PC-3 (cell line): ENCODE data around the gene QPCT. TPM values are rescaled to one million over a fixed set of nuclear protein-coding genes. Genes with fewer than 3 reads are reported as not detected.
A peak's percentile ranks its signal among the peaks of the same experiment; 100 is the strongest.

ENCODE experiments used
- ATAC-seq: fragments of 200-7000 bp; cut with Tn5 transposase; 2 replicates; pipeline ENCODE4 v1.9.1; 2020; ENCODE audit warnings: mild to moderate bottlenecking, moderate library complexity
- BruUV-seq: library from RNA; stranded (reverse); fragments of 400-500 nt; replicated peaks from 2 replicates; lab custom pipeline; 2021; lab: Mats Ljungman, UMichigan
- CTCF ChIA-PET: fragments of 300-600 bp; sonication (Branson Sonifier 250); formaldehyde crosslinking; loops from one replicate; lab custom pipeline; 2022; ENCODE audit warnings: antibody characterized with exemption; lab: Charles Lee
- POLR2A ChIA-PET: fragments of 300-600 bp; sonication (Branson Sonifier 250); formaldehyde crosslinking; loops from one replicate; lab custom pipeline; 2022; ENCODE audit warnings: antibody characterized with exemption; ENCODE audit not compliant: unreplicated experiment; lab: Charles Lee
- DNase-seq: peaks from one replicate; pipeline ENCODE4 v3.0.0-alpha.2; 2015
- H2AFZ ChIP-seq: fragments of 300-600 bp; sonication (generic); 2 replicates; pipeline ENCODE4 v1.6.0; 2016; ENCODE audit warnings: antibody characterized with exemption, low read length
- H3F3A ChIP-seq: fragments of 300-600 bp; sonication (generic); one replicate; pipeline ENCODE4 v1.6.0; 2017; ENCODE audit warnings: antibody characterized with exemption, low read length, control low read depth, mild to moderate bottlenecking; ENCODE audit not compliant: unreplicated experiment
- H3K27ac ChIP-seq: fragments of 300-600 bp; sonication (generic); 2 replicates; pipeline ENCODE4 v1.5.1; 2016; ENCODE audit warnings: mild to moderate bottlenecking, low read length
- H3K27me3 ChIP-seq: fragments of 300-600 bp; sonication (generic); 2 replicates; pipeline ENCODE4 v1.6.1; 2016; ENCODE audit warnings: low read length, mixed read lengths
- H3K36me3 ChIP-seq: fragments of 300-600 bp; sonication (generic); 2 replicates; pipeline ENCODE4 v1.6.1; 2016; ENCODE audit warnings: low read depth, mixed run types, low read length, mixed read lengths
- H3K4me1 ChIP-seq: fragments of 300-600 bp; sonication (generic); 2 replicates; pipeline ENCODE4 v1.5.1; 2016; ENCODE audit warnings: low read length; ENCODE audit not compliant: insufficient read depth
- H3K4me2 ChIP-seq: fragments of 300-600 bp; sonication (generic); 2 replicates; pipeline ENCODE4 v1.6.0; 2016; ENCODE audit warnings: low read length
- H3K4me3 ChIP-seq: fragments of 300-600 bp; sonication (generic); 2 replicates; pipeline ENCODE4 v1.5.1; 2016; ENCODE audit warnings: mild to moderate bottlenecking, low read length, mixed read lengths
- H3K79me2 ChIP-seq: fragments of 300-600 bp; sonication (generic); 2 replicates; pipeline ENCODE4 v1.6.1; 2017; ENCODE audit warnings: low read length, mixed read lengths
- H3K9ac ChIP-seq: fragments of 300-600 bp; sonication (generic); 2 replicates; pipeline ENCODE4 v1.6.0; 2016; ENCODE audit warnings: mild to moderate bottlenecking, low read length
- H3K9me2 ChIP-seq: fragments of 300-600 bp; sonication (generic); replicated peaks from 2 replicates; pipeline ENCODE4 v1.6.1; 2016; ENCODE audit warnings: mixed run types, low read length, mixed read lengths
- H3K9me3 ChIP-seq: fragments of 300-600 bp; sonication (generic); 2 replicates; pipeline ENCODE4 v1.6.1; 2016; ENCODE audit warnings: low read length, mixed read lengths
- H4K20me1 ChIP-seq: fragments of 300-600 bp; sonication (generic); 2 replicates; pipeline ENCODE4 v1.6.1; 2016; ENCODE audit warnings: low read length, mixed read lengths
- CTCF ChIP-seq: fragments of 300-600 bp; sonication (generic); conservative IDR thresholded peaks from 2 replicates; pipeline ENCODE4 v1.5.1; 2017; ENCODE audit warnings: antibody characterized with exemption, low read depth, mild to moderate bottlenecking, low read length
- EZH2 ChIP-seq: fragments of 300-600 bp; sonication (generic); IDR thresholded peaks from one replicate; pipeline ENCODE4 v1.6.1; 2017; ENCODE audit warnings: antibody characterized with exemption, mild to moderate bottlenecking, low read length; ENCODE audit not compliant: unreplicated experiment
- EZH2phosphoT487 ChIP-seq: fragments of 300-600 bp; sonication (generic); IDR thresholded peaks from 2 replicates; pipeline ENCODE4 v1.6.1; 2018; ENCODE audit warnings: mild to moderate bottlenecking, antibody characterized with exemption, low read length, borderline replicate concordance
- intact Hi-C: fragments of 100-400 bp; cut with micrococcal nuclease; formaldehyde crosslinking; loops from 2 replicates; pipeline ENCODE4 v1.9.0; 2023
- total RNA-seq: library from RNA; depleted of rRNA; stranded (reverse); fragments of >200 nt; gene quantifications from 2 replicates; pipeline ENCODE4 v1.2.3, GENCODE V29; 2014

QPCT gene
- total RNA-seq, 1 experiment from 2014 or later, result not detected

GRCh38 chr2:37323176-37323780 is 21.2 kb upstream of the QPCT start:
- ATAC-seq (no peak), DNase-seq (no peak)
- Histone ChIP-seq H3K4me3 (peak overlapping the region; percentile 93), H3K9me3 (no peaks in the 10 kb centered on the region), H3K36me3 (no peaks in the 10 kb centered on the region; the same call in 1 of the 2 replicates), H3K9ac (peak overlapping the region; percentile 82), H3K4me1 (peaks cover 26% of the 10 kb centered on the region), H2AFZ (peak overlapping the region; percentile 86), H3K79me2 (peaks cover 58% of the 10 kb centered on the region), H4K20me1 (peaks cover 7% of the 10 kb centered on the region; the same call in 1 of the 2 replicates), H3F3A (no peaks in the 10 kb centered on the region), H3K27me3 (no peaks in the 10 kb centered on the region), H3K9me2 (no peaks in the 10 kb centered on the region), H3K4me2 (peak overlapping the region; percentile 86), H3K27ac (no peak overlapping the region)
- BruUV-seq, result no TSS peak
- CTCF ChIA-PET, result interaction anchor here (0.6 to 0.8 kb wide), 3 partner anchors 57 to 554 kb away, joined by 3 to 4 read pairs (median 4); no protein-coding TSS in a partner anchor
- intact Hi-C loops, result no loop called here
- no peak for TF ChIP-seq CTCF
- TF ChIP-seq EZH2phosphoT487, result no peak
- no peak for TF ChIP-seq EZH2
- POLR2A ChIA-PET, result no interaction called here

GRCh38 chr2:37323781-37324535 is 20.5 kb upstream of the QPCT start:
- POLR2A ChIA-PET, result no interaction called here
- CTCF ChIA-PET, result interaction anchor here (0.6 to 0.8 kb wide), 2 partner anchors 56 to 508 kb away, joined by 3 to 4 read pairs; no protein-coding TSS in a partner anchor
- H3F3A ChIP-seq, result no peaks in the 10 kb centered on the region
- peaks cover 51% of the 10 kb centered on the region for H3K79me2 ChIP-seq
- peak; percentile 55 for DNase-seq
- peaks cover 26% of the 10 kb centered on the region for H3K4me1 ChIP-seq
- no peak for TF ChIP-seq EZH2phosphoT487
- no peaks in the 10 kb centered on the region; the same call in 1 of the 2 replicates for H3K36me3 ChIP-seq
- H3K4me3 ChIP-seq, result peak overlapping the region; percentile 93
- TSS peak; percentile 48 for BruUV-seq
- peak overlapping the region; percentile 86 for H2AFZ ChIP-seq
- intact Hi-C loops, result loop anchor here (2.0 kb wide), 1 partner anchor 53 kb away; no protein-coding TSS in a partner anchor
- H3K27ac ChIP-seq, result 0 out of 2 replicates have a peak overlapping the region, but pooled peaks have one; percentile 31
- peak; percentile 48 for ATAC-seq
- peak overlapping the region; percentile 82 for H3K9ac ChIP-seq
- H4K20me1 ChIP-seq, result peaks cover 7% of the 10 kb centered on the region; the same call in 1 of the 2 replicates
- no peaks in the 10 kb centered on the region for H3K27me3 ChIP-seq
- peak overlapping the region; percentile 86 for H3K4me2 ChIP-seq
- no peaks in the 10 kb centered on the region for H3K9me2 ChIP-seq
- no peaks in the 10 kb centered on the region for H3K9me3 ChIP-seq

- DNase-seq (no peak), ATAC-seq (no peak)
- Histone ChIP-seq H3K9me3 (no peaks in the 10 kb centered on the region), H3K36me3 (no peaks in the 10 kb centered on the region; the same call in 1 of the 2 replicates), H3K9me2 (no peaks in the 10 kb centered on the region), H3K79me2 (peaks cover 46% of the 10 kb centered on the region), H3K9ac (peak overlapping the region; percentile 82), H3K4me1 (peaks cover 26% of the 10 kb centered on the region), H3K4me2 (no peak overlapping the region), H3K4me3 (peak overlapping the region; percentile 93), H4K20me1 (peaks cover 7% of the 10 kb centered on the region; the same call in 1 of the 2 replicates), H3K27ac (no peak overlapping the region), H3K27me3 (no peaks in the 10 kb centered on the region), H3F3A (no peaks in the 10 kb centered on the region), H2AFZ (no peak overlapping the region; the same call in 1 of the 2 replicates)
- BruUV-seq, result no TSS peak
- intact Hi-C loops, result loop anchor here (2.0 kb wide), 1 partner anchor 52 kb away; no protein-coding TSS in a partner anchor
- TF ChIP-seq CTCF (no peak), EZH2phosphoT487 (no peak), EZH2 (no peak)
- ChIA-PET CTCF (no interaction called here), POLR2A (no interaction called here)
Measured at GRCh38 chr2:37324536-37324785, 20.0 kb upstream of the QPCT start.
